NCI-H1105 treated with DMSO at 0.1 percent for 48 hours (cell line): ENCODE data around the gene SERF1A.
"Not testable (repeated sequence)": the region's sequence is repeated elsewhere in the genome, so short reads cannot be mapped to it uniquely, and the experiment has no call there.

Source experiments
- DNase-seq: peaks from one replicate; lab custom pipeline; 2025; lab: John Stamatoyannopoulos, UW

SERF1A gene

DNA sequence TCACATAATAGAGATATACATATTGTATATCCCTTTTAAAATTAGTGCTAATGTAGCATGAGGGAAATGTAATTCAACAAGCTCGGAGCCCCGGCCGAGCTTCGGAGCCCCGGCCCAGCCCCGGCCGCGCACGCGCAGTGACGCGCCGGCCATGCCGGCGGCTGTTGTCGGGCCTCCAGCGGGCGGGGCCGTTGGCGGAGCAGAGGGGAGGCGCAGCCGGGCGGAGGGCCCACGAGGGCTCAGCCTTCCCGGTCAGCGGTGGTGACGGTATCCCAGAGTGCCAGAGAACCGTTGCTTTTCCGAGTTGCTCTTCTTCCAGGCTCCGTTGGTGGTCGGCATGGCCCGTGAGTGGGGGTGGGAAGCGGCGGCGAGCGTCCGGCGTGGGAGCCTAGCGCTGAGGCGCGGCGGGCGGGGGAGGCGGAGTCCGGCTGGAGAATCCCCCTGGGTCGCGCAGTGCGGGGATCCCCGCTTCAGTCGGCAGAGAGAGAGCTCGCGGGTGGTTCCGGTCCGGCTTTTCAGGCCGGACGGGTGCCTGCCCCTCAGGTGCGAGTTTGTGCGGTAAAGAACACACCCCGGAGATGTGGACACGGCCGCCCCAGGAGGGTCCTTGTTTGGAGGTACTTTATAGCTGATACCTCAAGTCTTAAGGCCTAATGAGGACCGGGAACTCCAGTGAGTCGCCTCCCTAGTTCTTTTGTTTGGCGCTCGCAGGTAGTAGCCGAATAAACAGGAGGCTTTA is at the start of gene SERF1A:
Gene SERF1A, plus strand, starts transcription at position 137 of the 739 bp plus-strand sequence. Its CDS starts 201 bp downstream, at position 338.
- DNase-seq, result not testable (repeated sequence)

DNA sequence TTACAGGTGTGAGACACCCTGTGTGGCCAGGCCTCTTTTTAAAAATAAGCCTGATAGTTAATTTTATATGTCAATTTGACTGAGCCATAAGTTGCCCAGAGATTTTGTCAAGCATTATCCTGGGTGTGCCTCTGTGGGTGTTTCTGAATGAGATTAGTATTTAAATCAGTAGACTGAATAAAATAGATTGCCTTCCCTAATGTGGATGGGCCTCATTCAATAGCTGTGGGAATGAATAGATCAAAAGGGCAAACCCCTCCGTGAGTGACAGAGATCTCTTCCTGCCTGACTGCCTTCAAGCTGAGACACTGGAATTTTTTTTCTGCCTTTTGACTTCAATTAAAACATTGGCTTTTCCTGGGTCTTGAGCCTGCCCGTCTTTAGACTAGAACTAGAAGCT is 33.7 kb upstream of the SERF1A start:
- DNase-seq, result not testable (repeated sequence)

DNA sequence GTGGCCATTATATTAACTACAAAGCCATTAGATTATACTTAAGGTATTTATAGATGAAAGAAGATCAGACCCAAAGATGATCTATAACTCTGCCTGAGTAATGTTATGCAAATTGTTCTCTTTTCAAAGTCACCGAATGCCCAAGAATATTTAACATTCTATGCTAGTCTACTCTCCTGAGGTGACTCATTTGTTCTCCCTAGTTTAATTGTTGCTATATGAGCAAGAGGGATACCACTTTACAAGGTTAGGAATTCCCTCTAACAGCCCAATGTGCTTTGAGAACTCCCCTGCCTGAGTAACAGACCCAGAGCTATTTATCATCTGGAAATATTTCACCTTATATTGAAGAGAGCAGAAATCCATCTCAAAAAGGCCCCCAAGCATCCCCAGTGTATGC is 29.8 kb upstream of the SERF1A start:
- not testable (repeated sequence) for DNase-seq

DNA sequence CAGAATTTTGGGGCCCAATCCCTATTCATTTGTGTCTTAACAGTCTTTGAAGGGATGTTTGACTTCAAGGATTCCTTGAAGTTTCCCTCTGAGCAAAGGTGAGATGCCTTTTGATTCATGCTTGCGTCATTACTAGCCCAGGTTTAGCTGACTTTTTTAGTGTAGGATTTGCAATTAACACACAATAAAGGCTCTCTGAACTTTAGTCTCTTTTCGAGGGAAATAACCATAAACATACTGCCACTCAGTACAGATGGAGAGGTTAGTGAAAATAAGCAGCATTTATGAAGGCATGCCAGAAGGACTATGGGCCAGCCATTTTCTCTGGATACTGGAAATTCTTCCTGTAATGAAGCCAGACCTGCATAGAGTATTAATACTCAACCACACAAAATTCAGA is 4.4 kb upstream of the SERF1A start:
- DNase-seq, result not testable (repeated sequence)

DNA sequence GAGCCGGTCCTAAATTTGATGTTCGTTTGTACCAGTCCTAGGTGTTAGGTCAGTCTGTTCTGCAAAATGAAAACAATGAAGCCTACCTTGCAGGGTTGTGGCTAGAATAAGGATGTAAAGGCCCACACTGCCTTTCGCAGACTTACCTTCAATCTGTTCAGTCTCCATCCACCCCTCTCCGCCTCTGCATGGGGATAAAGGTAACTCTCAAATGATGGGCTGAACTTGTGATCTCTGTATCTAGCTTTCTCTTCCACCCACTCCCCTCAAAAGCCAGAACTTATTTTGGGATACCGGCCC is 753 bp downstream of the SERF1A start:
- DNase-seq, result not testable (repeated sequence)

DNA sequence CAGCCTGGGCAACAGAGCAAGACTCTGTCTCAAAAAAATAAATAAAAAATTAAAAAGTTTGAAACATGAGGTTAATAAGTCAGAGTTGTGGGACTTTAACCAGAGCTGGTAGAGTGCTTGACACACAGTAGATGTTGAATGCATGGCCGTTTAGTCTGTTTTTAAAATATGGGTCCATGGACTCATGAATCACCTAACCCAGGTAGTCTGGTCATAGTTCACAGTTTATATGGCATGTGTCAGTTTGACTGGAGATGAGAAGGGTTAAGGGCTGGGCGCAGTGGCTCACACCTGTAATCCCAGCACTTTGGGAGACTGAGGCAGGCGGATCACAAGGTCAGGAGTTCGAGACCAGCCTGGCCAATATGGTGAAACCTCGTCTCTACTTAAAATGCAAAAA is 6.2 kb downstream of the SERF1A start:
- not testable (repeated sequence) for DNase-seq

DNA sequence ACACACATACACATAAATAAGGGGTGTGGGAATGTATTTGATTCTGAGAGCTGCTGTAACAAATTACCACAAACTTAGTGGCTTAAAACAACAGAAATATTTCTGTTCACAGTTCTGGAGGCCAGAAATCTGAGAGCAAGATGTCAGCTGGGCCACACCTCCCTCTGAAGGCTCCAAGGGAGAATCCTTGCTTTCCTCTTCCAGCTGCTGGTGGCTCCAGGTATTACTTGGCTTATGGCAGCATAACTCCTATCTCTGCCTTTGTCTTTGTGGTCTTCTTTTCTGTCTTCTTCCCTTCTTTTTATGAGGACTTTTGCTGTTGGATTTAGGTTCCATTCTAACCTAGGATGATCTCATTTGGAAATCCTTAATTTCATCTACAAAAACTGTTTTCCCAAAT is 16.4 kb downstream of the SERF1A start:
- not testable (repeated sequence) for DNase-seq

DNA sequence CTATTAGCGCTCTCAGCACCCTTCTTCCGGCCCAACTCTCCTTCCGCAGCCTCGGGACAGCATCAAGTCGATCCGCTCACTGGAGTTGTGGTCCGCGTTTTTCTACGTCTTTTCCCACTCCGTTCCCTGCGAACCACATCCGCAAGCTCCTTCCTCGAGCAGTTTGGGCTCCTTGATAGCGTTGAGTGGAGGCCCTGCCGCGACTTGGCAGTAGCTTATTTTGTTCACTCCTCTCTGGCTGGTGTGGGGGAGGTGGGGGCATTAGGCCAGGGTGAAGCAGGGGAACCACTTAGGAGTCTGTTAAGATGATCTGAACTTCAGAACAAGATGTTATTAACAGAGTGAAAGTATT is 24.7 kb downstream of the SERF1A start:
- not testable (repeated sequence) for DNase-seq

DNA sequence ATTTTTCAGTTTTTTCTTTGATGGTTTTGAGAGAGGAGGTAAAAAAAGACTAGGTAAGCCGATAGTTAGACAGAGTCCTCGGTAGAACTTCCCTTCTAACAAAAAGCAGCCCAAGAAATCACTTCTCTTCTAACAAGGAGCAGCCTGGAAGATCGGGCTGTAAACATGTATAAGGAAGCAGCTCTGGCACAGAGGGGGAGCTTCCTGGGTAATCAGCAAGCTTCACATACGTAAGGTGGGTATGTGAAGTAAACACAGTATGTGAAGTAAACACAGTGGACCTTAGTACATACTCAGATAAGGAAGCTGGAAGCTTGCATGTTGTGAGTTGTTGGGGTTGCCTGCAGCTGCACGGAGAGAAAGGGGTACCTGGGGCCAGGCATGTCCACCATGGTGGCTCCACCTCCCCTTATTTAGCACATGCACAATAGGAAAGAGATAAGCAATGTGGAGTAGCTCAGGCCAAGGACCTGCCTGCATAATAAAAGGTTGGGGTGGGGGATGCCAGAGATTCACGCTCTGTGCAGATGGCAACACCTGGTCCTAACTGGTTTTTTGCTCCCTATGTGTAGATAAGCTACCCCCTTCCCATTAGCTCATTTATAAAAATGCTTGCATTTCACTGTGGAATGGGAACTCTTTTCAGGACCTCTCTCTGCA is 31.4 kb downstream of the SERF1A start:
- not testable (repeated sequence) for DNase-seq

DNA sequence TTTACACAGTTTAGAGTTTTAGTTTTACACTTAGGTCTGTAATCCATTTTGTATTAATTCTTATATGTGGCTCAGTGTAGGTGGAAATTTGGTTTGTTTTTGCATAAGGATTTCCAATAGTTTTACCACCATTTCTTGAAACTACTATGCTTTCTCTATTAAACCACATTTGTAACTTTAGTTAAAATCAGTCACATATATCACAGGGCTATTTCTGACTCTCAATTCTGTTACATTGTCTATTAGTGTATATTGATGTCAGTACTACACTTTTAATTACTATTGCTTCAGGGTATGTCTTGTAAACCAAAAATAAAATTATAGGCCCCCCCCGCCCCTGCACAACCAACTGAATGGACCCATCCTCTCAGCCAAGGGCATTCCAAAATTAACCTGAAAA is 32.1 kb downstream of the SERF1A start:
- not testable (repeated sequence) for DNase-seq

DNA sequence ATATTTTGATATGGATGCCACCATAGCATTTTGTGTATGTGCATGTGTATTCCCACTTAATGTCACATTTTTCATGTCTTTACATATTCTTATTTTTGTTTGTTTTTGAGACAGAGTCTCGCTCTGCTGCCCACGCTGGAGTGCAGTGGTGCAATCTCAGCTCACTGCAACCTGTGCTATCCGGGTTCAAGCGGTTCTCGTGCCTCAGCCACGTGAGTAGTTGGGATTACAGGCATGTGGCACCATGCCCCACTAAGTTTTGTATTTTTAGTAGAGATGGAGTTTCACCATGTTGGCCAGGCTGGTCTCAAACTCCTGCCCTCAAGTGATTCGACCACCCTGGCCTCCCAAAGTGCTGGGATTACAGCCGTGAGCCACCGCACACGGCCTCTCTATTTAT is 52.6 kb downstream of the SERF1A start:
- not testable (repeated sequence) for DNase-seq
